Activated CD4-positive, alpha-beta T cell treated with anti-CD3 and anti-CD28 coated beads, Interleukin-2, amount 50 U/mL, for 4 hours (primary cell): ENCODE data around the gene ZFYVE21.

Experiments used
- DNase-seq, 2 experiments: peaks; one replicate each; pipeline ENCODE4 v3.0.0-alpha.2; 2020

Gene ZFYVE21

GRCh38 chr14:103692871-103693270 is 22.7 kb upstream of the ZFYVE21 start:
- DNase-seq, result no peak

DNA sequence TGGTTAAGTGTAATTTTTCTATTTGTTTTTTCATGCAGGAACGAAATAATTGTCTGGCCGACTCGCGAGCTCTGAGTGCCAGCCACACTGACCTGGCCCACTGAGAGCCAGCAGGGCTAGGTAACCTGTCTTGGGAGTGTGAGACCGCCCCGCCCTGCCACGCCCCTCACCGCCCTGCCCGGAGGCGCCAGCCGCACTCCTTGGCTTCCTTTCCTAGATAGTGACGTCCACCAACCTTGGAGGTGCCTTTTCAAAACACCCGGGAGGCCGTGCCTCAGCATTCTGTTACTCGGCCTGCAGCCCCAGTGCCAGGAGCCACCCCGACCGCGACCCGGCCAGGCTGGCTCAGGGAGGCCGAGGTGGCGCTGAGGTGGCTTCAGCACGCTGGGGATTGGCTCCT is 22.1 kb upstream of the ZFYVE21 start:
- no peak for DNase-seq

GRCh38 chr14:103694572-103695026 is 21.0 kb upstream of the ZFYVE21 start:
- no peak for DNase-seq

DNA sequence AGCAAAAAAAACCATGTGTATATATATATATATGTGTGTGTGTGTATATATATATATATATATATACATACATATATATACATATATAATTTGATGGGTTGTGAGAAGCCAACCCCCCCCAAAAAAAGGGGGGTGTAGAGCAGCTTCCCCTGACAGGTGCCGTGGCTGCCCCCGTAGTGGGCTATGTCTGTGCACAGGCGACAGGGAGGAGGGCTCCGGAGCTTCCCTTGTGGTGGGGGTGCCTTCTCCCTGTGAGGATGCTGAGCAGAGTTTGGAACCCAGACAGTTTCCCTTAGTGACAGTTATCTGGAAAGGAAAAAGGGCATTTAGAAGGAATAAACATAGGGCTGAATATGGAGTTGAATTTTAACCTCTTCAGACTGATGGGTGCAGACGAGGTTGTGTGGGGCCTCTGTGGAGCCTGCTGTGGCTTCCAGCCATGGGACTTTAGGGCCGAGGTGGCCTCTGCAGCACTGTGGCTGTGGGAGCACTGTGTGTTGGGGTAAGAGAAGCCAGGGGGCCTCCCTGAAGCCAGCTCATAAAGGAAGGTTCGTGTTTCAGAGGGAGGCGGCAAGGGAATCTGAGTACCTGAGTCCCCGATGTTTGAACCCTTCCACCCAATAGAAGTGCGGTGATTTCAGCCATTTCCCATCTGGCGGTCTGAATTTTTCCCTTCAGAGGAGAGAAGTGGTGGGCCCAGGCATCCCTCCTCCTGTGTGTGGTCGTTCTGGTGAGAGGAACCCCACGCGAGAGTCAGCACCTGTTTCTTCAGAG is 20.1 kb upstream of the ZFYVE21 start:
- DNase-seq, result no peak

DNA sequence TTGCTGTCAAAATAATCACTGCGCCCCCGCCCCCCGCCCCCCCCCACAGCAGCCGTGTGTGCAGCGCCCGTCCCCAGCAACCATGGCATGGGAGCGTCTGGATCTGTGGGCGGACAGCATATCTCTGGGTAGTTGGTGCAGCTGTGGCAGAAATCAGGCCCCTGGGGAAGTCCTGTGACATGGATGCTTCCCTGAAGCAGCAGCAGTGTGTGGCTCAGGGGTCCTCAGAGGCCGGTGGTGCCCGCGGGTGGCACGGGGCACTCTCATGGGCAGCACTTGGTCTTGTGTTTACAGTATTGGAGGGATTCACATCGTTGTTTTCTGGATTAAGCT is 19.6 kb upstream of the ZFYVE21 start:
- no peak for DNase-seq

GRCh38 chr14:103696466-103697071 is 19.0 kb upstream of the ZFYVE21 start:
- no peak for DNase-seq

GRCh38 chr14:103697206-103697602 is 18.4 kb upstream of the ZFYVE21 start:
- DNase-seq, result no peak

- DNase-seq, result no peak
Observed at GRCh38 chr14:103697603-103698379, 17.8 kb upstream of the ZFYVE21 start.

DNA sequence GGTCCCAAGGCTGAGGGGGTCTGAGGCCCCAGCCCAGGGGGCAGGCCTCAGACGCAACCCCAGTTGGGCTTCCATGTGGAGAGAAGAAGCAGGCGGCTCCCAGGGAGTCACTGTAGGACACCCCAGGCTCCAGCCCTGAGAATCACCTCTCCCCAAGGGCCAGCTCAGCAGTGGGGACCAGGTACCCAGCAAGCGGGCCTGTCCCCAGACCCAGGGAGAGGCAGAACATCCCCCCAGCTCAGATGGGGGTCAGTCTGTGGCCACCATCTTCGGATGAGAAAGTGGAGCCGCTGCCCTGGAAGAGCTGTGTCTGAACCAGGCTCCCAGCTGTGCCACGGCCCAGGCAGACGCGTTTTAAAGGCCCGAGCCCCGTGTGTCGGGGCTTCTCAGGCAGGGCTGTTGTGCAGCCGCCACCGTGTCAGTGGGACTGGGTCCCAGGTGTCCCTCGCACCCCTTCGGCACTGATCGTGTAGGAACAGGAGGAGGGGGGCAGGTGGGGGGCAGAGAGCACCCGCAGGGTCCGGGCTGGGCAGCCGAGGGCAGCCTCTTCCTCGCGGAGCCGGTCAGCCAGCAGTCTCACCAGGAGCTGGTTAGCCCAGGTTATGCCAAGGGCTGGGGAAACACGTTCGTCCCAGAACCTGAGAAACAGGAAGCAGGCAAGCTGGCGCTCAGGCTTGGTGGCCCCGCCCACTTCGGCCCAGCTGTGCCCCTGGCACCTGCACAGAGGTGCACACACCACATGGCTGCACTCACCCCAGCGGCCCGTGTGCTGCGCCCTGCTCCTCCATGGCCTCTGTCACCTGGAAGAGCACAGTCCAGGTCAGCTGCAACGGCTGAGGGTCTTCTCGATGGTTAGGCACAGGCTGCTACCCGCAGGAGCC is 17.0 kb upstream of the ZFYVE21 start:
- DNase-seq, result no peak

- no peak for DNase-seq
Observed at GRCh38 chr14:103699261-103699661, 16.3 kb upstream of the ZFYVE21 start.

GRCh38 chr14:103699901-103700752 is 15.5 kb upstream of the ZFYVE21 start:
- DNase-seq, result no peak

DNA sequence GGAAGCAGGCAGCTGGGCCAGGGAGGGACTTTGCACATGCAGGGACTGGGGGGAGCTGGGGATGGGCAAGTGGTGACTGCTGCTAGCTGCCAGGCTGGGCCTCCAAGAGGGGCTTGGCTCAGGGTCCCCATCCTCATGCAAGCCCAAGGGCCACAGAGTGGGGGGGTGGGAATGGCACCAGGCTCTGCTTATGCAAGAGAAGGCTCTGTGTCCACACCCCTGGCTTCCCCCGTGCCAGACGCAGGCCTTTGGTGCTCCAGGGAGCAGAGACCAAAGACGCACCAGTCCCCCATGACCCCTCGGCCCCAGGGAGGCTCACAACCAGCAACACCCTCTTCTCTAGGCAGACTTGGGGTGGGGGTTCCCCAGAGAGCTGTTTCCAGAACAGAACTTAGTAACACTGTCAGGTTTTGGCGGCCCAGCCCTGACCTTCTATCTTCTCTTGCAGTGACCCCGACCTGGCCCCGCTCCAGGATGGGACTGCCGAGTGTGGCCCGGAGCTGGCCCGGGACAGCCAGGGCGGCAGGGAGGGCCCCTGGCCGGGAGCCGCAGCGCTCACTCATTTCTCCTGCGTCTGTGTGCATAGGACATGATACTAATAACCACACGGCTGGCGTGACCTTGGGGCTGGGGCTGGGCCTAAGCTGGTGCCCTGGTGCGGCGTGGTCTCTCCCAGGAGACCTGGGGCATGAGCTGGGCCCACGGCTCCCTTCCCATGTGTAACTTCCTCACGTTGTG is 14.7 kb upstream of the ZFYVE21 start:
- DNase-seq, result no peak

DNA sequence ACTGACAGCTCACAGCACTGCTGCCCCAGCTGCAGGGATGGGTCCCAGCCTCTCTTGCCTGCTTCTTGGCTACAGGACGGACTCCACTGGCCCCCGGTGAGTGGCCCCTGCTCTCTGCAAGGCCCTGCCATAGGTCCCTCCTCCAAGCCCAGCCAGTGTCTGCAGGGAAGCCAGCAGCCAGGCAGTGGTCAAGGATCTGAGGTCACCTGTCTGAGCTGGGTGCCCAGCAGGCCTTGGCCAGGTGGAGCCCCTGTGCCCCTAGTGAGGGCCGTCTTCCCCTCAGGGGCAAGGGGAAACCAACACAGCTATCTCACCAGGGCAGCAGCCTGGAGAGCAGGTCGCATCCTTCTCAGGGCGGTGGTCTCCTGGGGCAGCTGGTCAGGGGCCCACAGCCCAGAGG is 13.5 kb upstream of the ZFYVE21 start:
- no peak for DNase-seq

DNA sequence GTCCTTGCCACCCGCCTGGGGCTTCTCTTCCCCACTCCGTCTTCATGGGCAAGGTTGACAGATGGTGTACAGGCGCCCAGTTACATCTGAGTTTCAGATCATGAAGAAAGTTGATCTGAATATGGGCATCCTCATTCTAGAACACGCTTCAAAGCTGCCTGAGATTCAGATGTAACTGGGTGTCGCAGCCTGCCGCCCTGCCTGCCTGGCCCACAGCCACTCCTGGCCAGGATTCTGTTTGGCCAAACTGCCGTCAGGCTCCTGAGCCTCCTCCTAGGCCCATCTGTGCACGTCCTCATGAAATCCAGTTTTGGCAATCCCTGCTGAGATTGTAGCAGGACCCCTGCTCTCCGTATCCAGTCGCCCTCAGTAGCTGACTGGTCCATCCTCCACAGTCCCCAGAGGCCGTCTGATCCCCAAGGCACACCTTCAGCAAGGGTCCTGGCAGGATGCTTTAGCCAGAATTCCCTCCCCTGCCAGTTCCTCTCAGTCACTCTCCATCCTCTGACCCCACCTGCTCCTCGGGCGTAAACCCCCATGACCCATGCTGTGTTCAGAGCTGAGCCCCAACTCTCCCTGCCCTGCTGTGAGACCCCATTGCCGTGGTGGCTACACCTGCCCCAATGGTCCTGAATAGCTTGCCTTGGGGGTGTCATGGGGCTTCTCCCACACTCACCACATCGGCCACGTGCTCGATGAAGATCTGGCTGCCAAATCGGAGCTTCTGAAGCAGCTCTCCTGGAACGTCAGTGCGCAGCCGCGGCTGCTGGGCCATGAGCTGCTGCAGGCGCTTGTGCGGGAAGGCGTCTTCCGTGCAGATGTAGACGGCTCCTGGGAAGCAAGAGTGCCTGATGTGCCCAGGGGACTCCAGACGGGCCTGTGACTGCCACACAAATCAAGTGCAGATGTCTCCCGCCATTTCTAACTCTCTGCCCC is 12.8 kb upstream of the ZFYVE21 start:
- DNase-seq, result no peak

GRCh38 chr14:103703433-103704385 is 11.9 kb upstream of the ZFYVE21 start:
- DNase-seq, result no peak

GRCh38 chr14:103704708-103705107 is 10.9 kb upstream of the ZFYVE21 start:
- DNase-seq, result no peak

GRCh38 chr14:103705118-103705503 is 10.5 kb upstream of the ZFYVE21 start:
- DNase-seq, result no peak

GRCh38 chr14:103705504-103706284 is 9.9 kb upstream of the ZFYVE21 start:
- DNase-seq, result no peak
